Osteoblast (primary cell): ENCODE data around the gene APOOL. TPM values are rescaled to one million over a fixed set of nuclear protein-coding genes. Genes with fewer than 3 reads are reported as not detected.
"Not testable (repeated sequence)": the region's sequence is repeated elsewhere in the genome, so short reads cannot be mapped to it uniquely, and the experiment has no call there.

Experiments
- DNase-seq: peaks from one replicate; pipeline ENCODE4 v3.0.0; 2011; ENCODE audit warnings: low spot score, mixed read lengths; ENCODE audit not compliant: insufficient read length; ENCODE audit errors: missing footprints
- H2AFZ ChIP-seq: 2 replicates; pipeline ENCODE4 v1.6.0; 2011; ENCODE audit warnings: mild to moderate bottlenecking, low read length
- H3K27ac ChIP-seq: 2 replicates; pipeline ENCODE4 v1.5.1; 2011; ENCODE audit warnings: mild to moderate bottlenecking, low read depth, low read length, moderate library complexity
- H3K27me3 ChIP-seq: 2 replicates; pipeline ENCODE4 v1.6.0; 2012; ENCODE audit warnings: mild to moderate bottlenecking, control low read depth, inconsistent platforms, low read length, moderate library complexity; ENCODE audit not compliant: insufficient read depth
- H3K36me3 ChIP-seq: 2 replicates; pipeline ENCODE4 v1.5.1; 2011; ENCODE audit warnings: mild to moderate bottlenecking, low read length, control low read depth, moderate library complexity; ENCODE audit not compliant: insufficient read depth
- H3K4me1 ChIP-seq: 2 replicates; pipeline ENCODE4 v1.5.1; 2011; ENCODE audit warnings: mild to moderate bottlenecking, low read length, control low read depth, moderate library complexity; ENCODE audit not compliant: insufficient read depth
- H3K4me2 ChIP-seq: 2 replicates; pipeline ENCODE4 v1.6.0; 2011; ENCODE audit warnings: mild to moderate bottlenecking, low read length; ENCODE audit not compliant: insufficient read depth
- H3K4me3 ChIP-seq: fragments of 200-600 bp; sonication (generic); 3 replicates; pipeline ENCODE4 v1.5.1; 2012; ENCODE audit warnings: mild to moderate bottlenecking, low read length, inconsistent platforms; ENCODE audit not compliant: insufficient read depth
- H3K79me2 ChIP-seq: 2 replicates; pipeline ENCODE4 v1.6.0; 2012; ENCODE audit warnings: mild to moderate bottlenecking, low read length, control low read depth, inconsistent platforms; ENCODE audit not compliant: insufficient read depth
- H3K9me3 ChIP-seq: 2 replicates; pipeline ENCODE4 v1.5.1; 2011; ENCODE audit warnings: low read depth, low read length, control low read depth
- H4K20me1 ChIP-seq: 2 replicates; pipeline ENCODE4 v1.6.0; 2012; ENCODE audit warnings: mild to moderate bottlenecking, low read length, control low read depth; ENCODE audit not compliant: insufficient read depth
- total RNA-seq: library from RNA; depleted of rRNA; stranded (reverse); fragments of >200 nt; gene quantifications from 2 replicates; pipeline ENCODE4 v1.2.3, GENCODE V29; 2012
- TF ChIP-seq, protein P1 (sequence below): IDR thresholded peaks from 2 replicates; pipeline ENCODE4 v1.5.1; 2011; ENCODE audit warnings: mild to moderate bottlenecking, low read depth, low read length, moderate library complexity; ENCODE audit errors: extremely low read depth

APOOL gene
- total RNA-seq, 1 donor = 10.5 TPM

- H3K9me3 ChIP-seq = no peaks in the 10 kb centered on the region
- no peaks in the 10 kb centered on the region for H3K79me2 ChIP-seq
- H3K4me1 ChIP-seq = no peaks in the 10 kb centered on the region
- H3K4me2 ChIP-seq = no peak overlapping the region
- no peak overlapping the region for H2AFZ ChIP-seq
- DNase-seq = no peak
- H3K36me3 ChIP-seq = no peaks in the 10 kb centered on the region
- H4K20me1 ChIP-seq = no peaks in the 10 kb centered on the region
- H3K27me3 ChIP-seq = no peaks in the 10 kb centered on the region
- H3K4me3 ChIP-seq = no peak overlapping the region
- TF ChIP-seq, protein P1, sequence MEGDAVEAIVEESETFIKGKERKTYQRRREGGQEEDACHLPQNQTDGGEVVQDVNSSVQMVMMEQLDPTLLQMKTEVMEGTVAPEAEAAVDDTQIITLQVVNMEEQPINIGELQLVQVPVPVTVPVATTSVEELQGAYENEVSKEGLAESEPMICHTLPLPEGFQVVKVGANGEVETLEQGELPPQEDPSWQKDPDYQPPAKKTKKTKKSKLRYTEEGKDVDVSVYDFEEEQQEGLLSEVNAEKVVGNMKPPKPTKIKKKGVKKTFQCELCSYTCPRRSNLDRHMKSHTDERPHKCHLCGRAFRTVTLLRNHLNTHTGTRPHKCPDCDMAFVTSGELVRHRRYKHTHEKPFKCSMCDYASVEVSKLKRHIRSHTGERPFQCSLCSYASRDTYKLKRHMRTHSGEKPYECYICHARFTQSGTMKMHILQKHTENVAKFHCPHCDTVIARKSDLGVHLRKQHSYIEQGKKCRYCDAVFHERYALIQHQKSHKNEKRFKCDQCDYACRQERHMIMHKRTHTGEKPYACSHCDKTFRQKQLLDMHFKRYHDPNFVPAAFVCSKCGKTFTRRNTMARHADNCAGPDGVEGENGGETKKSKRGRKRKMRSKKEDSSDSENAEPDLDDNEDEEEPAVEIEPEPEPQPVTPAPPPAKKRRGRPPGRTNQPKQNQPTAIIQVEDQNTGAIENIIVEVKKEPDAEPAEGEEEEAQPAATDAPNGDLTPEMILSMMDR = no peak
- no peak overlapping the region for H3K27ac ChIP-seq
Observed at GRCh38 chrX:85065512-85066198, 62.0 kb downstream of the APOOL start.

DNA sequence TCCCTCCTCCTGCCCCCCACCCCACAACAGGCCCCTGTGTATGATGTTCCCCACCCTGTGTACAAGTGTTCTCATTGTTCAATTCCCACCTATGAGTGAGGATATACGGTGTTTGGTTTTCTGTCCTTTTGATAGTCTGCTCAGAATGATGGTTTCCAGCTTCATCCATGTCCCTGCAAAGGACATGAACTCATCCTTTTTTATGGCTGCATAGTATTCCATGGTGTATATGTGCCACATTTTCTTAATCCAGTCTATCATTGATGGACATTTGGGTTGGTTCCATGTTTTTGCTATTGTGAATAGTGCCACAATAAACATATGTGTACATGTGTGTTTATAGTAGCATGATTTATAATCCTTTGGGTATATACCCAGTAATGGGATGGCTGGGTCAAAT lies 73.6 kb downstream of the APOOL start:
- not testable (repeated sequence) for H3K4me1 ChIP-seq, H3K4me3 ChIP-seq, H3K36me3 ChIP-seq, H3K4me2 ChIP-seq, H3K79me2 ChIP-seq, DNase-seq, H3K9me3 ChIP-seq, H3K27me3 ChIP-seq, H4K20me1 ChIP-seq, H3K27ac ChIP-seq, H2AFZ ChIP-seq

- H2AFZ ChIP-seq = no peak overlapping the region
- no peak overlapping the region for H3K4me3 ChIP-seq
- TF ChIP-seq, protein P1 = peak; percentile 82
- no peaks in the 10 kb centered on the region for H3K79me2 ChIP-seq
- H3K4me2 ChIP-seq = no peak overlapping the region
- no peaks in the 10 kb centered on the region for H3K9me3 ChIP-seq
- H3K36me3 ChIP-seq = no peaks in the 10 kb centered on the region
- peak; percentile 46 for DNase-seq
- no peak overlapping the region for H3K27ac ChIP-seq
- peaks cover 4% of the 10 kb centered on the region for H3K4me1 ChIP-seq
- H4K20me1 ChIP-seq = no peaks in the 10 kb centered on the region
- no peaks in the 10 kb centered on the region for H3K27me3 ChIP-seq
Observed at GRCh38 chrX:85084770-85085393, 81.2 kb downstream of the APOOL start.

DNA sequence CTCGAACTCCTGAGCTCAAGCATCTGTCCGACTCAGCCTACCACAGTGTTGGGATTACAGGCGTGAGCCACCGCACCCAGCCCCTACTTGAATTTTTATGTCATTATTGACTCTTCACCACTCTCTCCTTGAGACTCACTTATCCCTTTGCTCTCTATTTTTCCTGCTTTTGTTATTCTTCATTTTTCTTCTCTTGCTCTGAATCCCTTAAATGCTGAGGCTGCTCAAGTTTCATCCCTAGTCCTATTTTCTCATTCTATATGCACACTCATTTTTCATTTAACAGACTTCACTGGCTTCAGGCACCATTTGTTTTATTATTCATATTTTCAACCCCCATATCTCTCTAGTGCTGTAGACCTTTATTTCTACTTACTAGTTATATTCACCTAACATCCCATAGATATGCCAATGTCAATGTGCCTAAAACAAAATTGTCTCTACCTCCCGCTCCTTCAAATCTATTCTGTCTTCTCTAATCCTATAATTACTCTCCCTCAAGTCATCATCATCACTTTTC lies 85.7 kb downstream of the APOOL start:
- DNase-seq = no peak
- H4K20me1 ChIP-seq = no peaks in the 10 kb centered on the region
- no peaks in the 10 kb centered on the region for H3K36me3 ChIP-seq
- H3K4me2 ChIP-seq = no peak overlapping the region
- TF ChIP-seq, protein P1 = no peak
- no peak overlapping the region for H3K4me3 ChIP-seq
- no peaks in the 10 kb centered on the region for H3K9me3 ChIP-seq
- H2AFZ ChIP-seq = no peak overlapping the region
- no peaks in the 10 kb centered on the region for H3K27me3 ChIP-seq
- H3K4me1 ChIP-seq = no peaks in the 10 kb centered on the region
- no peaks in the 10 kb centered on the region for H3K79me2 ChIP-seq
- H3K27ac ChIP-seq = no peak overlapping the region
